HG02943 (cell line): Measurements from ENCODE around the gene GNG4.
"Not testable (repeated sequence)": the region's sequence is repeated elsewhere in the genome, so short reads cannot be mapped to it uniquely, and the experiment has no call there.

Source experiments
- ATAC-seq: cut with Tn5 transposase; IDR thresholded peaks from one replicate; pipeline ENCODE4 v1.9.1; 2021; ENCODE audit warnings: mild to moderate bottlenecking, low read depth, moderate library complexity; ENCODE audit not compliant: unreplicated experiment

GNG4 gene

GRCh38 chr1:235588156-235588555, 61.4 kb downstream of the GNG4 start:
- no peak for ATAC-seq

GRCh38 chr1:235586992-235587391, 62.6 kb downstream of the GNG4 start:
- no peak for ATAC-seq

DNA sequence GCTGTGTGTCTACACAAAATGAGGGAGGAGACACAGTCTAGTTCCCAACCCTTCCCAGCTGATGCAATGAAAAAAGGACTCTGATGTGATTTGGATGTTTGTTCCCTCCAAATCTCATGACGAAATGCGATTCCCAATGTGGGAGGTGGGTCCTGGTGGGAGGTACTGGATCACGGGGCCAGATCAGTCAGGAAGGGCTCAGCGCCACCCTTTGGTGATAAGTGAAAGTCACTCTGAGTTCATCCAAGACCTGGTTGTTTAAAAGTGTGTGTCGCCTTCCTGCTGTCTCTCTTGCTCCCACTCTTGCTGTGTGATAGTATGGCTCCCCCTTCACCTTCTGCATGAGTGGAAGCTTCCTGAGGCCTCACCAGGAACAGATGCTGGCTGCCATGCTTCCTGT, 63.2 kb downstream of the GNG4 start:
- no peak for ATAC-seq

DNA sequence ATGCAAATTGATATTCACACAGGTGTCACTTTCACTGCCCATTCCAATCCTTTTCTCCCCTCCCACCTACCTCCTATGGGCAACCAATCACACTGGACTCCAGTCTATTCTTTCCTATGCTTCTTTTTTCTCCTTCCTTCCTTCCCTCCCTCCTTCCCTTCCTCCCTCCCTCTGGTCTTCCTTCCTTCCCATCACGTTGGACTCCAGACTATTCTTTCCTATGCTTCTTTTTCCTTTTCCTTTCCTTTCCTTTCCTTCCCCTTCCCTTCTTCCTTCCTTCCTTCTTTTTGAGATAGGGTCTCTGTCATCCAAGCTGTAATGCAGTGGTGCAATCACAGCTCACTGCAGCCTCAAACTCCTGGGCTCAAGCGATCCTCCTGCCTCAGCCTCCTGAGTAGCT, 64.6 kb downstream of the GNG4 start:
- ATAC-seq = no peak

- no peak for ATAC-seq
Measured at GRCh38 chr1:235583511-235584001, 66.0 kb downstream of the GNG4 start.

- ATAC-seq = no peak
Measured at GRCh38 chr1:235582130-235582529, 67.5 kb downstream of the GNG4 start.

DNA sequence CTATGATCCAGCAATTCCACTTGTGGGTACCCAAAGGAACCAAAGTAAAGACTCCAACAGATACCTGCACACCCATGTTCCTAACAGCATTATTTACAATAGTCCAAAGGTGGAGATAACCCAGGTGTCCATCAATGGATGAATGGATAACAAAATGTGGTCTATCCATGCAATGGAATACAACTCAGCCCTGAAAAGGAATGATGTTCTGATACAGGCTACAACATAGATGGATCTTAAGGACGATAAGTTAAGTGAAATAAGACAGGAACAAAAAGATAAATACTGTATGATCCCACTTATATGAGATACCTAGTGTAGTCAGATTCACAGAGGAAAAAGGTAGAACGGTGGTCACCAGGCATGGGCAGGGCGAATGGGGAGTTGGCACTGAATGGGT, 69.7 kb downstream of the GNG4 start:
- ATAC-seq = no peak

- ATAC-seq = no peak
Measured at GRCh38 chr1:235575597-235575996, 74.0 kb downstream of the GNG4 start.

GRCh38 chr1:235573880-235574279, 75.7 kb downstream of the GNG4 start:
- no peak for ATAC-seq

- ATAC-seq = not testable (repeated sequence)
Measured at GRCh38 chr1:235572971-235573370, 76.6 kb downstream of the GNG4 start.

GRCh38 chr1:235571482-235571881, 78.1 kb downstream of the GNG4 start:
- ATAC-seq = no peak

DNA sequence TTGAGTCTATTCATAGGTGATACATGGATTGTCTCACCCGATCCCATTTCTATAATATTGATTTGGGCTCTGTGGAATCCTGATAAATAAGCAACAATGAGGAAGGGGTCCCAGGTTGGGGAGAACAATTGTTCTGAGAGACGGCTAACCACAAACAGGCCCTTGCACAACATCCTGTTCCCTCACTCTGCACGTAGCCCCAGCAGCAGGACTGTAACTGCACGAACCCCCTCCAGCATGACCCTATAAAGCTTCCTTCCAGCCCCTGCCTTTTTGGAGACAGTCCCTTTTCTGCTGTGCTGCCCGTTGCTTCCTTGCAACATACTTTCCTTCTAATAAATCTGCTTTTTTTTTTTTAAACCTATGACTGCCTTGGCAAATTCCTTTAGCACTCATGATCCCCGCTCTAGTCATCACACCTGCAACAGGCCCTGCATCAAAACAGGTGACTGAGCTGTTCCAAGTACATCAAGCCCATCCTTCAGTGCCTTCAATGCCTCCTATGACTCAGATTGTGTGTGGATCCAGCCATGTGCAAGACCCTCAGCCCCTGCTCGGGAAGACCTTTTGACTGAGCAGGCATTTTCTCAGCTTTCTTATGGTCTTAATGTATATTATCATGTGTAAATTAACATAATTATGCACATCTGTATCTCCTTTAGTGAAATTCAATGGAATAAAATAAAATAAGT, 81.6 kb downstream of the GNG4 start:
- no peak for ATAC-seq

DNA sequence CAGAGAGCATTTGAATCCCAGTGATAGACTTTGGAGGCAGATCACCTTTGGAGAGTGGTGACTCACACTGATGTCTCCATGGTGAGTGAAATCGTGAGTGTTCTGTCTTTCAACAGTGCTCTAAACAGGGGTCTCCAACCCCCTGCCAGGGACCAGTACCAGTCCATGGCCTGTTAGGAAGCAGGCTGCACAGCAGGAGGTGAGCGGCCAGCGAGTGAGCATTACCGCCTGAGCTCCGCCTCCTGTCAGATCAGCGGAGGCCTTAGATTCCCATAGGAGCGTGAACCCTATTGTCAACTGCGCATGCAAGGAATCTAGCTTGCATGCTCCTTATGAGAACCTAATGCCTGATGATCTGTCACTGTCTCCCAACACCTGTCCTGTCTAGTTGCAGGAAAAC, 83.5 kb downstream of the GNG4 start:
- ATAC-seq = no peak

DNA sequence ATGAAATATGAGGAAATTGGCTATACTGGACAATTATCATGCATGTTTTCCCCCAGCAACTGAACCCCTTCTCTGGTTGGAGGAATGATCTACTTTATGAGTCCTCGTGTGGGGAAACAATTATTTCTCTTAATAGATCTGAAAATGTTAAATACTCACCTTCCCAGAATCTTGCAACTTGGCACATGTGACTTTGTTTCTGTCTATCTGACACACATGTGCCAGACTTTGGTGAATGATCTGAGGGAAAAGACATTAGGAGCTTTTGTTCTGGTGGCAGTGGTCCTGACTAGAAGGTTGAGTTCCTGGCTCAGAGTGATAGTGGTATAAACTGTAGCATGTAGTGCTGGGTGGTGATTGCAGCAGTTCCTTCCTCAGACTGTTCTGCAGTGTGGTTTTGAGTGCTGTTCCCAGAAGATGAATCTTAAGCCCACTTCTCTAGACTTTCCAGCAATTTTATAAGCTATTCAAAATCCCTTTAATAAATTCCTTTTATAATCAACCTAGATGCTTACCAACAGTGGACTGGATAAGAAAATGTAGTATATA, 86.0 kb downstream of the GNG4 start:
- ATAC-seq = no peak

GRCh38 chr1:235562589-235562988, 87.0 kb downstream of the GNG4 start:
- ATAC-seq = no peak

DNA sequence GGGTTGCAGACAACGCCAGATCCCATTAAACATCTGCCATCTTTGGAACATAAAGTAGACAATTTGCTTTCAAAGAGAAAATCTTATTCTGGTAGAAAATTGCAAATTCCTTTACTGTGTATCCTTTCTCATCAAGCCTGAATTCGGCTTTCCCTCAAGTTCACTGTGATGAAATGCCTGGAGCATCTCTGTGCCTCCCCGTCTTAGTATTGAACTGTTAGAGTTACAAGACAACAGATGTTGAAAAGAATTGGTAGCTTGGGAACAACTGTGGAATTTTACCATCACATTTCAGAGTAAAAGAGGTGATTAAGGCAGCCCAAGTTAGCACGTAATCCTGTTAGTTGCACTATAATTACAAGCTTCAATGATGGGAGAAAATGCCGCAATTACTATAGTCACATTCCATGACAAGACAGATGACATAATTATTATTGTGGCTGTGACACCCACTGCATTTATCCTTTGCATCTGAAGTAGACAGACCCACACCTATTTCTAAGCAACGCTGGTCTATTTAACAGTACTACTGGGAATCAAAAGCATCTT, 90.9 kb downstream of the GNG4 start:
- no peak for ATAC-seq

GRCh38 chr1:235557495-235557894, 92.1 kb downstream of the GNG4 start:
- no peak for ATAC-seq

DNA sequence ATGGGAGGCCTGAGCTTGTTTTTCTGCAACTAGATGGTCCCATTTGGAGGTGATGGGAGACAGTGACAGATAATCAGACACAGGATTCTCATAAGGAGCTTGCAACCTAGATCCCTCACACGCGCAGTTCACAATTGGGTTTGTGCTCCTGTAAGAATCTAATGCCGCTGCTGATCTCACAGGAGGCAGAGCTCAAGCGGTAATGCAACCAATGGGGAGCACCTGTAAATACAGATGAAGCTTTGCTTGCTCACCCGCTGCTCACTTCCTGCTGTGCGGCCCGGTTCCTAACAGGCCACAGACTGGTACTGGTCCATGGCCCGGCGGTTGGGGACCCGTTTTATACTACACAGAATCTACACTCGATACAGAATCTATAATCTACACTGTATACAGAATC, 92.8 kb downstream of the GNG4 start:
- no peak for ATAC-seq

- no peak for ATAC-seq
Measured at GRCh38 chr1:235553112-235553551, 96.5 kb downstream of the GNG4 start.

DNA sequence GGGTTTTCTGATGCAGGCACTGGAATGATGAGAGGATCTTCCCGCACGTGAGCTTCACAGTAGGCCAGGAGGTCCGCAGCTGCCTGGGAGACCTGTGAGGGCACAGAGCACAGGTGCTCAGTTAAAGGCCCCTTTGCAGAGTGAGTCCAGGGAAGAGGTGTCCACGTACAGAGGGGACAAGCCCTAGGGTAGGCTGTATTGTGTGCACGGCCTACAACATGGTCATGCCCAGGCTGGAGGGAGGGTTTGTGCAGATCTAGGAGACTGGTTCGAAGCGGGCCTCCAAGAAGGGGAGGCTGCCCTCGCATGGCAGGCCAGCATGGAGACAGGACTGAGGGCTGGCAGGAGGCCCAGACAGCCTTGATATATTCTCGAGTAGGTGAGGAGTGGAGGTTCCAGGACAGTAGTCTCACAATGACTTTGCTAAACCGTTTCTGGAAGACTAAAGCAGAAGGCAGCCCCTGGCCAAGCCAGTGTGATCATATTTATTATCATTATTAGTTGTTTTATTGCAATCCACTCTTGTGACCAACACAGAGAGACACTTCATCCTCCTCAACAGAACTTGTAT, 97.4 kb downstream of the GNG4 start:
- no peak for ATAC-seq

DNA sequence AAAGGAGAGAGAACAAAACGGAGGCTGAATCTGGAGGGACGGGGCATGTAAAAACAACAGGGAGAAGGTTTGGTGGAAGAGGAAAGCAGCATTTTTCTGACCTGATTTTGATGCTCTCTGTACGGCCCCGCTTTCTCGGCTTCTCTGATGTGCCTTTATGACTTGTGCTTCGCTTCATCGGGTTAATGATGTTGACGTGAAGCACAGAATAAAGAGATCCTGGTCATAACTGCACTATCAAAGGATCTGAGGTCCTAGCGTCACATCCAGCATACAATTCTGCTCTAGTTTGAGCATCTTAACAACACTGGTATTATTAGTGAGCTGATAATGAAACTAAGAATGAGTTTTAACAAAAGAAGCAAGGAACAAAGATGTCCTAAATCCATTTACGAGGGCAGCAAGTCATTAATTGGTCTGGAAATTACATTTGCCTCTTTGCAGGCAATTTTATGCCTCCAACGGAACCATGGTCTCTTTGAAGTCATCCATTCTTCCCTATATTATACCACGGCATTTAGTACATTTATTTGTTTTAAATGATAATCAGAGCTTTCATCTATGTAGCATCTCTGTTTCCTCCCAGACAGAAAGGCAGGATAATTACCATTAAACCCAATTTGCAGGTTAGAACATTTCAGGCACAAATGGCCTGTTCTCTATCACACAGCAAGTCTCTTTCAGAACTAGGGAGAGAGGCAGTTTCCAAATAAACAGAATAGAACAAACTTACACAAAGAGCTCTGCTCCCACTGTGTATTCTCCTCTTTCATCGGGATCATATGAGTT, 100.0 kb downstream of the GNG4 start:
- no peak for ATAC-seq
